ENCODE data around the gene APOBEC4. TPM values are rescaled to one million over a fixed set of nuclear protein-coding genes. Genes with fewer than 3 reads are reported as not detected.

The APOBEC4 gene
- total RNA-seq, 1 experiment from 2014 or later, result not detected

DNA sequence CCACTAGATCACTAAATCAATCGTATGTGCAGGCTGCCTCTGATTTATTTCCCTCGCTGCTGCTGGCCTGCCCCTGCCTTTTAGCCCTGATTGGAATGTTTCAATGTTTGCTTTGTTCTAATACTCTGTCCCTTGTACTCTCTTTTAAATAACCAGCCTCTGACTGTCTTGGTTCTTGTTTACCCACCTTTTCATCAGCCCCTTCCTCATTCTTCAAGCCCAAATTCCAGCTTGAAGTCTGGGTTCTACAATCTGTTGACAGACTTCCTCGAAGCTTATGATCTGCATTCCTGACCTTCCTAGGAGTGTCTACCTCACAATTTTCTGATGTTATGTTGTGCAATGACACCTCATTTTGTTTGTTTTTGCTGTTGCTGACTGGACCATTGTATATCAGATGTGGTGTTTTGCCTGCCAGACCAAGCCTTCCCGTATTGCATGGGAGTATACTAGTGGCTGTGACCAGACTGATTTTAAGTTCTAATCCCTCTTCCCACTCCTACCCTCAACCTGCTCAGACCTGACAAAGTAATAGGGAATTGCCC is 46.6 kb upstream of the APOBEC4 start:
- Histone ChIP-seq H2AFZ (0 out of 2 replicates have a peak overlapping the region, but pooled peaks have one; percentile 28), H3K36me3 (ENCODE audit: low read depth) (no peaks in the 10 kb centered on the region), H3K27me3 (ENCODE audit: insufficient read depth, low read depth) (no peaks in the 10 kb centered on the region), H3F3A (ENCODE audit: insufficient read depth, low read depth) (peaks cover 25% of the 10 kb centered on the region), H3K79me2 (ENCODE audit: low read depth) (no peaks in the 10 kb centered on the region), H3K4me3 (peak overlapping the region; percentile 13; the same call in 1 of the 2 replicates), H3K4me1 (replicated peaks; ENCODE audit: insufficient read depth) (peaks cover 49% of the 10 kb centered on the region), H3K9me2 (ENCODE audit: insufficient read depth) (no peaks in the 10 kb centered on the region), H3K9me3 (ENCODE audit: insufficient read depth, low read depth) (peaks cover 3% of the 10 kb centered on the region), H3K27ac (peak overlapping the region; percentile 85), H4K20me1 (ENCODE audit: insufficient read depth) (no peaks in the 10 kb centered on the region), H3K4me2 (peak overlapping the region; percentile 65)
- peak; percentile 52 to 99 for DNase-seq
- ChIA-PET POLR2A (ENCODE audit: unreplicated experiment) (interaction anchor here (0.5 to 0.7 kb wide), 3 partner anchors 151 to 1148 kb away, joined by 3 to 10 read pairs (median 7); no protein-coding TSS in a partner anchor), CTCF (no interaction called here)
- BruUV-seq (replicated peaks), result no TSS peak
- TF ChIP-seq, protein P1, sequence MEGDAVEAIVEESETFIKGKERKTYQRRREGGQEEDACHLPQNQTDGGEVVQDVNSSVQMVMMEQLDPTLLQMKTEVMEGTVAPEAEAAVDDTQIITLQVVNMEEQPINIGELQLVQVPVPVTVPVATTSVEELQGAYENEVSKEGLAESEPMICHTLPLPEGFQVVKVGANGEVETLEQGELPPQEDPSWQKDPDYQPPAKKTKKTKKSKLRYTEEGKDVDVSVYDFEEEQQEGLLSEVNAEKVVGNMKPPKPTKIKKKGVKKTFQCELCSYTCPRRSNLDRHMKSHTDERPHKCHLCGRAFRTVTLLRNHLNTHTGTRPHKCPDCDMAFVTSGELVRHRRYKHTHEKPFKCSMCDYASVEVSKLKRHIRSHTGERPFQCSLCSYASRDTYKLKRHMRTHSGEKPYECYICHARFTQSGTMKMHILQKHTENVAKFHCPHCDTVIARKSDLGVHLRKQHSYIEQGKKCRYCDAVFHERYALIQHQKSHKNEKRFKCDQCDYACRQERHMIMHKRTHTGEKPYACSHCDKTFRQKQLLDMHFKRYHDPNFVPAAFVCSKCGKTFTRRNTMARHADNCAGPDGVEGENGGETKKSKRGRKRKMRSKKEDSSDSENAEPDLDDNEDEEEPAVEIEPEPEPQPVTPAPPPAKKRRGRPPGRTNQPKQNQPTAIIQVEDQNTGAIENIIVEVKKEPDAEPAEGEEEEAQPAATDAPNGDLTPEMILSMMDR (conservative IDR thresholded peaks at IDR 0.05), result no peak
- TF ChIP-seq EZH2 (IDR thresholded peaks at IDR 0.05; ENCODE audit: low read depth), result no peak
- intact Hi-C loops (cut with micrococcal nuclease; ENCODE audit: unreplicated experiment), result loop anchor here (1.0 to 5.0 kb wide), 3 partner anchors 62 to 182 kb away; partner anchors contain the start of genes ARPC5 and RGL1

DNA sequence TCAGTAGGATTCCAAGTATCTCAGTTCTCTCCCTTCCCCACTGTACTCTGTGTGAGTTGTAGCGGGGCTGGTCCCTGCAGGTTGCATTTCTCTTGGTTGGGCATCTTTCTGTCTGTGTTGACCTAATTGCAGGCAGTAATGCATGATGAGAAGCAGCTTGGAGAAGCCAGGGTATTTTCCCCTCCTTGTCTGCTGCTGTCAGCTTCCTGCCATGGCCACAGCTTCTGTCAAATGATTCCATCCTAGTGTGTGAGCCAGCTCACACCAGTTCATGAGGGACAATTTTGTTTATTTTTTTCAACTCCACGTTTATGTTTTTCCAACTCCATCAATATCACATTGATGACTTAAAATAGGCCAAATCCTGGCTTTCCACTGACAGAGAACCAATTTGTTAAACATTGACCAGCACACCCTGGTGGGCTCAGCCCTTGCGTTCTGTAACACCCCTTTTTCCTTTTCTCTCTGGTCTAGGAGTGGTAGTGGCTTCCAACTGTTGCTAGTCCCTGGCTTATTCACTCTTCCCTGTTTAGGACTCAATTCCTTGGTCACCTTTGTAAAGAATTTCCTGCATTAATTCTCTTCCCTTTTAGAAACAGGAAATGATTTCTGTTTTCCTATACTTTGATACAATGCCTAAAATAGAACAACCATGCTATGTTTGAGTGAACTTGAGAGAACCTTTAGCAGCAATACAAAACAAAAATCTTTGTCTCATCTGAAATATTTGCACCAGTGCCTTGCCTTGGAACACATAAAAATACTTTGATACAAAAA is 44.9 kb upstream of the APOBEC4 start:
- ChIA-PET CTCF (no interaction called here), POLR2A (ENCODE audit: unreplicated experiment) (no interaction called here)
- 0 out of 2 replicates have a peak overlapping the region, but pooled peaks have one; percentile 65 for H3K4me2 ChIP-seq
- BruUV-seq (replicated peaks), result no TSS peak
- H4K20me1 ChIP-seq (ENCODE audit: insufficient read depth), result no peaks in the 10 kb centered on the region
- H3K36me3 ChIP-seq (ENCODE audit: low read depth), result no peaks in the 10 kb centered on the region
- H3K4me3 ChIP-seq, result no peak overlapping the region
- DNase-seq, result no peak
- peaks cover 49% of the 10 kb centered on the region for H3K4me1 ChIP-seq (replicated peaks; ENCODE audit: insufficient read depth)
- peak overlapping the region; percentile 85; the same call in 1 of the 2 replicates for H3K27ac ChIP-seq
- H3K79me2 ChIP-seq (ENCODE audit: low read depth), result no peaks in the 10 kb centered on the region
- TF ChIP-seq, protein P1 (conservative IDR thresholded peaks at IDR 0.05), result no peak
- TF ChIP-seq EZH2 (IDR thresholded peaks at IDR 0.05; ENCODE audit: low read depth), result no peak
- H2AFZ ChIP-seq, result no peak overlapping the region
- no peaks in the 10 kb centered on the region for H3K27me3 ChIP-seq (ENCODE audit: insufficient read depth, low read depth)
- H3K9me3 ChIP-seq (ENCODE audit: insufficient read depth, low read depth), result peaks cover 3% of the 10 kb centered on the region
- H3K9me2 ChIP-seq (ENCODE audit: insufficient read depth), result no peaks in the 10 kb centered on the region
- intact Hi-C loops (cut with micrococcal nuclease; ENCODE audit: unreplicated experiment), result loop anchor here (2.0 to 5.0 kb wide), 2 partner anchors 61 to 107 kb away; partner anchors contain the start of genes ARPC5 and RGL1
- H3F3A ChIP-seq (ENCODE audit: insufficient read depth, low read depth), result peaks cover 25% of the 10 kb centered on the region

- Histone ChIP-seq H3F3A (ENCODE audit: insufficient read depth, low read depth) (peaks cover 20% of the 10 kb centered on the region), H3K4me3 (no peak overlapping the region), H3K9me2 (ENCODE audit: insufficient read depth) (0 out of 2 replicates have a peak, but pooled peaks cover 3% of the 10 kb centered on the region), H2AFZ (no peak overlapping the region), H3K79me2 (ENCODE audit: low read depth) (no peaks in the 10 kb centered on the region), H3K4me2 (no peak overlapping the region), H3K27ac (no peak overlapping the region), H3K27me3 (ENCODE audit: insufficient read depth, low read depth) (no peaks in the 10 kb centered on the region), H3K4me1 (replicated peaks; ENCODE audit: insufficient read depth) (peaks cover 41% of the 10 kb centered on the region), H3K9me3 (ENCODE audit: insufficient read depth, low read depth) (peaks cover 3% of the 10 kb centered on the region), H3K36me3 (ENCODE audit: low read depth) (no peaks in the 10 kb centered on the region), H4K20me1 (ENCODE audit: insufficient read depth) (no peaks in the 10 kb centered on the region)
- ChIA-PET POLR2A (ENCODE audit: unreplicated experiment) (no interaction called here), CTCF (no interaction called here)
- no TSS peak for BruUV-seq (replicated peaks)
- intact Hi-C loops (cut with micrococcal nuclease; ENCODE audit: unreplicated experiment), result loop anchor here (5.0 kb wide), 1 partner anchor 60 kb away; the partner anchor contains the start of gene ARPC5
- no peak for DNase-seq
- TF ChIP-seq, protein P1 (conservative IDR thresholded peaks at IDR 0.05), result no peak
- TF ChIP-seq EZH2 (IDR thresholded peaks at IDR 0.05; ENCODE audit: low read depth), result no peak
Measured at GRCh38 chr1:183696981-183697380, 43.9 kb upstream of the APOBEC4 start.

Data from PC-9 (cell line).